ENCODE measurements around the gene KRT6A.

GRCh38 chr12:52473768-52474167 is 19.3 kb downstream of the KRT6A start, which contains the start of gene KRT6C:
- TF ChIP-seq, protein P1, sequence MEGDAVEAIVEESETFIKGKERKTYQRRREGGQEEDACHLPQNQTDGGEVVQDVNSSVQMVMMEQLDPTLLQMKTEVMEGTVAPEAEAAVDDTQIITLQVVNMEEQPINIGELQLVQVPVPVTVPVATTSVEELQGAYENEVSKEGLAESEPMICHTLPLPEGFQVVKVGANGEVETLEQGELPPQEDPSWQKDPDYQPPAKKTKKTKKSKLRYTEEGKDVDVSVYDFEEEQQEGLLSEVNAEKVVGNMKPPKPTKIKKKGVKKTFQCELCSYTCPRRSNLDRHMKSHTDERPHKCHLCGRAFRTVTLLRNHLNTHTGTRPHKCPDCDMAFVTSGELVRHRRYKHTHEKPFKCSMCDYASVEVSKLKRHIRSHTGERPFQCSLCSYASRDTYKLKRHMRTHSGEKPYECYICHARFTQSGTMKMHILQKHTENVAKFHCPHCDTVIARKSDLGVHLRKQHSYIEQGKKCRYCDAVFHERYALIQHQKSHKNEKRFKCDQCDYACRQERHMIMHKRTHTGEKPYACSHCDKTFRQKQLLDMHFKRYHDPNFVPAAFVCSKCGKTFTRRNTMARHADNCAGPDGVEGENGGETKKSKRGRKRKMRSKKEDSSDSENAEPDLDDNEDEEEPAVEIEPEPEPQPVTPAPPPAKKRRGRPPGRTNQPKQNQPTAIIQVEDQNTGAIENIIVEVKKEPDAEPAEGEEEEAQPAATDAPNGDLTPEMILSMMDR (IDR thresholded peaks at IDR 0.05), result no peak
- TF ChIP-seq EP300 (IDR thresholded peaks at IDR 0.05), result no peak
